NCI-H460 (cell line): ENCODE data around the gene SETD3. TPM values are rescaled to one million over a fixed set of nuclear protein-coding genes. Genes with fewer than 3 reads are reported as not detected.

ENCODE experiments used
- DNase-seq: peaks from one replicate; pipeline ENCODE4 v3.0.0-alpha.2; 2016; ENCODE audit warnings: low read depth; ENCODE audit errors: extremely low read depth
- total RNA-seq: library from RNA; depleted of rRNA; stranded (reverse); fragments of >200 nt; shearing (Covaris generic); gene quantifications from 2 replicates; pipeline ENCODE4 v1.2.3, GENCODE V29; 2014

The SETD3 gene
- total RNA-seq, 1 experiment from 2014 or later, result 60.5 TPM

DNA sequence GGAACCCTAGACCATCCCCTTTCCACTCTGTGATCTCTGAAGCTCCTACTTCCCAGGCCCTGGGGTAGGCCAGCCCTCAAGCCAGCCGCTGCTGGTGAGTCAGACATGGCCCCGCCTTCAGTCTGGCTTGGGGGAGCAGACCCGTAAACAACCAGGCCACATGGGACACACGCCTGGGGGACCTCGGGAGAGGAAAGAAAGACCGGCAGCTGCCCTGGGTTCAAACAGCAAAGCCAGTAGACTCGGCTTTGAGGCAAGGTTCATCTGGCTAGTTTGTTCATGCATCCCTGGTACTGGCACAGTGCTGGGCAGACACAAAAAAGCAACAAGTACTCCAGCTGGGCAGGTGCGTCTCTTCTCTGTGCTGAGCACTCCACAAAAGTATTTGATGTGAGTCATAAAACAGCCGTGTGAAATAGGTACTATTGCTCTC is 101.9 kb downstream of the SETD3 start:
- no peak for DNase-seq

DNA sequence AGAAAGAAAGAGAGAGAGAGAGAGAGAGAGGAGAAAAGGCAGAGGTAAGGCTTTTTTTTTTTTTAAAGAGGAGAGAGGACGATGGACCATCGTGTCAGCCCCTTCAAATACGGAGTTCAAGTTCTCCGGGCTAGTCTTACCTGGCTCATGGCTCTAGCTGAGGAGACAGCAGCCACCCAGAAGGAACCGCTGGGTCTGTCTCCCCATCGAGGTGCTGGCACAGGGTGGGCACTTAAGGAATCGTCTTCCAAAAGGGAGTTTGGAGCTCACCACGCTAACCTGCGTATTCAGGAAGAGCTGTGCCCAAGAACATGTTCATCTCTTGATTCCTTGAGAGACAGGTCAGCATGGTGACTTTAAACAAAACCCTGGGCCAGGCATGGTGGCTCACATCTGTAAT is 102.7 kb downstream of the SETD3 start:
- DNase-seq, result no peak

DNA sequence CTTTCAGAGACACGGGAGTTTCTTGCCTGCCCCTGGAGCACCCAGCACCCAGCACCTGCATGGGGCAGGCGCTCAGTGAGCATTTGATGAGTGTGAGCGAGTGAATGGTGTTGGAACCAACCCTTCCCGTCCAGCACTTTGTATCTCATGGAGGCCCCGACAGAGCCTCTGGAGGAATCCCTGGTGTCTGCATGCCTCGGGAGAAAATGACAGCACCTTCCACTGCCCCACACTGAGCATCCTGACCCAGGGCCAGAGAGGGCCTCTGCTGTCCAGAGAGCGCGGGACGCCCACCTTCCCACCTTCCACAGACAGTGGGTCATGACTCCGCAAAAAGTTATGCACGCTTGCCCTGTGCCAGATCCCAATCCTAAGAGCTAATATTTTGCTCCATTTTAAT is 105.7 kb downstream of the SETD3 start:
- DNase-seq, result no peak

DNA sequence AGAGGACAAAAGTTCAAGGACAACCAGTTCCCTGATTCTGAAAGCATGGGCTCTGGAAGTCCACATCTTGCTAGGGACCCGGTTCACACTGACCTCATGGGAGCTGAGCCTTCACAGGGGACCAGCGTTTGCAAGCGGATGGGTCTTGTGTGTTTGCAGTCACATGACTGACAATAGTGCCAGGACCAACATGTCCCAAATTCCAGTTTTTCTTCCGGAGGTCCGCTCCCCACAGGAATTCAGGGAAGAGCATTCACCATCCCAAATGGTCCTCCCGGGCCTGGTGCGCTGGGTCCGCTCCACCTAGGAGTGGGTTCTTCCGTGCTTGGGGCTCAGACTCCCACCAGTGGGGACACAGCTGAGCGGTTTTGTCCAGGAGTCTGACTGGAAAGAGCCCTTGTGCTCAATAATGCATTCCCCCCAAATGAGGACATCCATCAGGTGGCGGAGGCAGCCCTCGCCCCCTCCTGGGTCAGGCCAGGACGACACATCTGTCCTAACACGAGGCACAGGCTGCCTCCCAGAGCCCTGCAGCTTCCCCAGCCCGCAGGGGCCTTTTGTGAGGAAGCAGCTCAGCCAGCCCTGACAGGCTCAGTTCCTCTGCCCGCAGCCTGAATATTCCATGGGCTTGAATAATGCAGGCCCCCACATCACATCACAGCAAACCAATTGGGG is 116.9 kb downstream of the SETD3 start:
- DNase-seq, result no peak

DNA sequence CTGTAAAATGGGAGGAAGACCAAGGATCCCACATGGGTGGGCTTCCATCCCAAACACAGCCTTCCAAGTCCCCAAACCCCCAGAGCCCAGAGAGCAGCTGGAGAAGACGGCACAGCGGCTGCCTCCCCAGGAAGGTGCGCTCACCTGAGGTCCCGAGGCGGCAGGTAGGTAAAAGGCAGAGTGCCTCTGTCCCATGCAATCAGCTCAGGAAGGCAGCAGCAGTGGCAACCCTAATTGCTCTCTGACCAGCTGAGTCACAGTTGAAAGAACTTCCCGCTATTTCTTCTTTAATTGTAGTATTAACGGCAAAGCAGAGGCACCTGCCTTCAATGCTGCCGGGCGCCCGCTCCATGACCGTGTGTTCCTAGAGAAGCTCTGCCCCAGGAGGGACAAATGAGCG is 117.6 kb downstream of the SETD3 start:
- no peak for DNase-seq

DNA sequence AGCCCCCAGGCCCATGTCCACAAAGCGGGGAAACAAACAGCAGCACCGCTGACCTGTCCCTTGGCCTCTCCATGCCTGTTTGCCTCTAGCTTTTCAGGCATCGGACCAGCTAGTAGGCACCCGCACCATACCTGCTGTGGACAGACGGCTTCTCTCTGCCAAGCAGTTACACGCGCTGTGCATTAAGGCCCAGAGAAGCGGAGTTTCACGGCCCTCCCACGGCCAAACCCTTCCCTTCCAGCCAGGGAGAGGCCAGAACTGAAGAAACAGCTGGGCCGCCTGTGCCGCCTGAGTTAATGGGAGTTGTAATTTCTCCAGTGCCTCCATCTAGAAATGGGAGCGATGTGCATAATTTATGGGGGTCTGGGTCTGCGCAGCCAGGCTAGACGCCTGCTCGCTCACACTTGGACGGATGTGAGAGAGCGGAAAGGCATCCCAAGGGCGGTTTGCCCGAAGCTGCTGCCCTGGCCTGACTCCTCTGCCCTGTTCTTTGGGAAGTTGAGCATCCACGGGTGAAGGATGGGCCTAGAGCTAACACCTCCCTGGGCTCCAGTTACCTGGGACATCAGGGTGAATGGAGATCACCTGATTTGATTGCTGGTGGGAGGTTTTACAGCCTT is 119.0 kb downstream of the SETD3 start:
- no peak for DNase-seq

DNA sequence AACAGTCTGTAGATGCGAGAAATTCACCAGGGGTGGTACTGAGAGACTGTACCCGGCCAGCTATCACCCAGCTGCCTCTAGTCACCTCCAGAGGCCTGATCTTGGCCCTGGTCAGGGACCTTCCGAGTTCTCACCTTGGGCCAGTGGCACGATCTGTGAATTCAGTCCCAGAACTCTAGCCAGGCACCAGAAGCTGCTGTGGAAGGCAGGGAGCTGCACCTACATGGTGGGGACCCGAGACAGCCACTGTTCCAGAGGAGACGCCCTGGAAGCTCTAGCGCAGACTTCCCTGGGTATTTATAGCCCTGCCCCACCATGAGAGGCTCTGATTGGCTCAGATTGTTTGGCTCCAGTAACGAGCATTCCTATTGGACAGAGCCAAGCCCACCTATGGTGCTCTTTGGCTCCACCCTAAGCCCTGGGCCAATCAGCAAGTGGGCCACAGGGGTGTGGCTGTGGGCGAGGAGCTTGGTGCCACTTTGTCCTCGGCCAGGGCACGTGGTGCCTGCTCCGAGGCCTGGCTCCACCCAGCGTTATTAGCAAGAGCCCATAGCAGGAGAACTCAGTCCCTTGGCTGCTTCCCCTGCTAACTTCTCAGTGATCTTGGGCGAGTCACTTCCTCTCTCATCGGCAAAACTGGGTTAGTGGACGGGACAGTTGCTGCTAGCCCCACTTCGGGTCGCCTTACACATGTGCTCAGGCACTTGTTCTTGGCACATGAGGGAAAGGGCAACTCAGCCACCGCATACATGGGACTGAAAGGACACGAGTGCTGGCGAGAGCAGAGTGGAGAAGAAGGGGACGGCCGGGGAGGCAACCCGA is 119.7 kb downstream of the SETD3 start:
- DNase-seq, result no peak

DNA sequence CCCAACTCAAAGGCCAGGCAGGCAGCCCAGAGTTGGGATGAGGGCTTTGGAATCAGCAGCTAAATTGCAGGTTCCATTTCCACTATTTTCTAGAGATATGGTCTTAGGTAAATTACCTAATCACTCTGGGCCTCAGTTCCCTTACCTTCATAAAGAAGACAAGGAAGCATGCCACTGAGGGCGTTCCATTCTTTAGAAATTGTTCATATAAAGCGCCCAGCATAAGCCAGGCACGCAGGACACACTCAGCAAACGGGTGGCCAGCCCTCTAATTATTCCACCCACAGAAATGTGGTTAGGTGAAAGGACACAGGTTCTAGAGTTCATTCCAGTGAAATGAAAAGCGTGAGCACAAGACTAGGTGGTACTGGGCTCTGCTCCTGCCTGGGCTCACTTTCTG is 120.8 kb downstream of the SETD3 start:
- no peak for DNase-seq

DNA sequence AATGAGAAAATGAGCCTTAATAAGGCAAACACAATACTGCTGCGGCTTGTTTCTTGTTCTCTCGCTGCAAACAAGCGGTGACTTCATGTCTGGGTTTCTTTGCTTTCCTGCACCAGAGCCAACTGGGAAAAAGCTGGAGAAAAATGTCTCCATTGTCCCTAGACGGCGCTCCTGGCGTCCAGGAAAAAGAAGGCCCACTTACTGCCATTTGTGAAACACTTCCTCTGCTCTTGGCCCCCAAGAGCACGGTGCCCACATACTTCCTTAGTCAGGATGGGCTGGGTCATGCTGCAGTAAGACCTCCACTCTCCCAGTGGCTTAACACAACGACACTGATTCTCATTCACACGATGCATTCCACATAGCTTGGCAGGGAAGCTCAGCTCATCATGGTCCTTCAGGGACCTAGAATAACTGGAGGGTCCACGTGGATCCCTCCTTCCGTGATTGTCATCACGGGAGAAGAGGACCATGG is 122.7 kb downstream of the SETD3 start:
- no peak for DNase-seq

DNA sequence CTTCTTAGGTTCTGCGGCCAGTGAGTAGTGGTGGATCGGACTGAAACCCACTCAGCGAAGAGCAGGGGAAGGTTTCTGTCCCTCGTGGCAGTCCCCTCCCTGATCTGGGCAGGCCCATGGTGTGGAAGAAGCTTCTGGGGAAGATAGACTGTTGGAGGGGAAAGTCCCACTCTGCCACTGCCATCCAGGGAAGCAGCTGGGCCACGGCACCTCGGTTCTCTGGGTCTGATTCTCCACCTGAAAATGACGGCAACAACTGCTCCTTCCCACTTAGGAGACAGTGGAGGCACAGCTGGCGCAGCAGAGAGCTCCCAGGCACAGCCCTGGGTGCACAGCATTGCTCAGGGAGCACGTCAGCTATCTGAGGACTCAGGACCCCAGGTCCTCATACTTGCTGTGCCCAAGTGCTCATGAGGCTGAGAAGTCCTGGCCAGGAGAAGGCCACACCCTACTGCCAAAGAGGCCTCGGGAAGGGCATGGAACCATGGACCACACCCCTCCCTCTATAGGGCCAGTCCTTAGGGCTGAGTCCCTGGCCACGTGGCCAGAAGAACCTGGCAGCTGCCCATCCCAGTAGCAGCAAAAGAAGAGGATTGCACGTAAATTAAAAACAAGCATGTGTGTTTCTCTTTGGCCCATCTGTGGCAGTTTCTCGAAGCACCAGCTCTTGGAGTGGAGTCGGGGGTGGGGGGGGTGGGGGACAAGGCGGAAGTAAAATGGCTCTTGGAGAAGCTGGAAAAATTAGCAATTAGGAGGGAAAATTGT is 123.3 kb downstream of the SETD3 start:
- DNase-seq, result no peak

DNA sequence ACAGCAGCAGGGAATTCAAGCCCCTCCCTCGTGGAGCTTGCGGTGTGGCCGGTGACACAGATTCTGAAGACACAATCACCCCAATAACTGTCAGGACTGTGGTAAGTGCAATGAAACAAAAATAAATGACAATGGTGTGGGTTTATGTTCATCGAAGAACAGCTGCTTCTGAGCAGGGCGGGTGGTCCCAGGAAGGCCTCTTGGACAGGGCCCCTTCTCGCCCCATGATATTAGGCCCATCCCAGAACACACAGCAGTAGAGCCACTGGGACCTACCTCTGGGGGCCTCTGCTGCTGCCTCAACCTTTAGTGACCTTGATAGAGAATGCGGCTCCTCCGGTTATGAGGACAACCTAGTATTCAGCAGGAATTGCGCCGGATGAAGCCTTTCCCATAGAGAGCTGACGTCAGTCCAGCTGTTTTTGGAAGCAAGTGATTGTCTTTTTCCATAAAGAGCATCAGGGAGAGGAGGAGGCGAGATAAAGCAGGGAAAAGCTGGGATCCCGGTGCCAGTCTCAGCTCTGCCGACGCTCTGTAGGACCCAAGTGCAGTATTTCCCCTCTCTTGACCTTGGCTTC is 124.5 kb downstream of the SETD3 start:
- DNase-seq, result no peak

DNA sequence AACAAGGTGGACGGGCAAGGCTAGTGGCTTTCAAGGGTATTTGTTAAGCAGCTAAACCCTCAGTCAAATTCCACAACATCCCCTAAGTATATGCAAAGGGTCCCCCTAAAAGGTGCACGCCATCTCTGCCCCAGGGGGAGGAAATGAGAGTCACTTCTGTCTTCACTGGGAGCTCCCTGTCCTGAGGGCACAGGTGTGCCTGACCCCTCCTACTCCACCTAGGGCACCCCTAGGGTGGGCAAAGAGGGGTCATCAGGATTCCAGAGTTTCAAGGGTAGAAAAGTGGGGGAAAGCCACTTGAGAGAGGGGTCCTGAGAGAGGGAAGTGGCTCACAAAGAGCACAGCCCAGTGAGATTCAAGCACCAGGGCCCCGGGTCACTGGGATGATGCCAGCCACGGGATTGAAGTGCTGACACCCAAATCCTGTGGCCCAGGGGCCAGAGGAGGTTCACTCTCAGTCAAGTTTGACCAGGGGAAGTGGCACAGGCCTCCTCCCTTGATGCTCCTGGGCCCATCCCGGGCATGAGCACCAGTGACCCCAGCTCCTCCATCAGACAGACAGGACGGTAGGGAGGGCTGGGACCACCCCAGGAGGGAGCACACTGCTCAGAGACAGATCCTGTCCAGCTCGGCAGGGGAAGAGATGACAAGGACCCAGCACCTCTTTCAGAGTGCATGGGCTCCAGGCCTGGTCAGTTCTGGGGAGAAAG is 126.3 kb downstream of the SETD3 start:
- DNase-seq, result no peak

DNA sequence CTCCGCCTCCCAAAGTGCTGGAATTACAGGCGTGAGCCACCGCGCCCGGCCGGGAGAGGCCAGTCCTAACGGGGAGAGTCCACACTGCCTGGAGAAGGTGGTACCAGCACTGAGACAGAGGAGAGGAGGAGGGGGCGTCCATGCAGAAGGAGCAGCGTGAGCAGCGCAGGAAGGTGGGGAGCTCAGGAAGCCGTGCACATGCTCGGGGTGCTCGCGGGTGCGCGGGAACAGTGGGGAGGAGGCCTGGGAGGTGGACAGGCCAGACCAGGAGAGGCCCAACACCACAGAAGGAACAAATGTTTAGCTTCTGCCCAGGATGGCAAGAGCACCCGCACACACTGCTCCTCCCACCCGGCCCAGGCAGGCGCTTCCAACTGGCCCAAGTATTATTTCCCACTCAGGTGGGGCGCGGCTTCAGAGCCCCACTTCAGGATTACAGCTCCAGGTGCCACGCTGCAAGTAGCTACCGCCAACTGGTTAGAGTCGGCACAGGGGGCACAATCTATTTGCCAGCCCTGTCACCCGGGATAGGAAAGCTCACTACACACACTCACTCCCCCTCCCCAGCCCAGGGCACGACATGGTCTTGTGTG is 127.9 kb downstream of the SETD3 start:
- DNase-seq, result no peak

DNA sequence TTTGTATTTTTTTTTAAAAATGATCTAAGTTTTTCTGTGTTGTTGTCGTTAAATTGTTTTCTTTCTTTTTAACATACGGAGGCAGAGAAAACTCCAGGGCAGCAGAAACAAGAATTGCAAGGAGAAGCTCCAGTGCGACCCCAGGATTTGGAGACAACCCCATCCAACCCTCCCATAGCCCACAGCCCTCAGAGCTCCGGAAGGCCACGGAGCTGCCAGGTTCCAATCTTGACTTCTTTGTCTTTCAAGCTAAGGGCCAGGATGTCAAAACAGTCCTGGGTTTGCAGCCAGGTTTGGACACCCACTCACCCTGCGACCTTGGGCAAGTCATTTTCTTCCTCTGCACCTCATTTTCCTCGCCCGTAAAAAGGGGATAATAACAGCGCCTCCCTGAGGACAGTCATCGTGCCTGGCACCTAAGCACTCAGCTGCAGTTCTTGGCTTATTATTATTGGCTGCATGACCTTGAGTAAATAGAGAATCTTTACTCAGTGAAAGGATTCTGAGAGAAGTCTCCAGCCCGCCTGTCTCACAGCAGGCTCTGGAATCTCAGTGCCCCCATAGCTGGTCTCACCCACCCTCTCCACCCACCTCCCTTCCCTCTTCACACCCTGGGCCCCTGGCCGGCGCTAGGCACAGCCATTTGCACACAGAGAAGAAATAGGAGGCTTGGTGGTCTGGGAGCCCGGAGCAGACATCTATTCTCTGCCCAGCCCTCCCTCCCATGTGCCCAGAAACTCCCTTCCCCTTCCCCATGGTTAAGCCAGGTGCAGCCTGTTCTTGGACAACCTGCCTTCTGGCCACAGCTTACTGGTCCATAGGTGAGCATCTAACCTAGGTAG is 129.3 kb downstream of the SETD3 start:
- no peak for DNase-seq

DNA sequence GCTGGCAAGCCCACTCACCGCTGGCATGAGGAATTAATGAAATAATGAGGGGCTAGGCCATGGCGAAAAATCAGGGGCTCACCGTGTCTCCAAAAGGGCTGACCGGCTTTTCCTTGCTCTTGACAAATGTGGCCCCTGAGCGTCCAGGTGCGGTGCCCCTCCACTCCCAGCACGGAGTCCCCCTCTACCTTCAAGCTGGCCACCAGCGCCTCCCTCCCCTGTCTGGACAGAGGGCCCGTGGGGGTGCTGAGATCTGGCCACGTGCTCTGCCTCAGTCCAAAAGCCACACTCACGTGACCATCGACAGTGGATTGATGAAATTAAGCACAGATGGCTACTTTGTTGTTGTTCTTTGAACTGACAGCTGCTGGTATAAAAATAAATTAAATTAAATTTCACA is 129.9 kb downstream of the SETD3 start:
- no peak for DNase-seq

DNA sequence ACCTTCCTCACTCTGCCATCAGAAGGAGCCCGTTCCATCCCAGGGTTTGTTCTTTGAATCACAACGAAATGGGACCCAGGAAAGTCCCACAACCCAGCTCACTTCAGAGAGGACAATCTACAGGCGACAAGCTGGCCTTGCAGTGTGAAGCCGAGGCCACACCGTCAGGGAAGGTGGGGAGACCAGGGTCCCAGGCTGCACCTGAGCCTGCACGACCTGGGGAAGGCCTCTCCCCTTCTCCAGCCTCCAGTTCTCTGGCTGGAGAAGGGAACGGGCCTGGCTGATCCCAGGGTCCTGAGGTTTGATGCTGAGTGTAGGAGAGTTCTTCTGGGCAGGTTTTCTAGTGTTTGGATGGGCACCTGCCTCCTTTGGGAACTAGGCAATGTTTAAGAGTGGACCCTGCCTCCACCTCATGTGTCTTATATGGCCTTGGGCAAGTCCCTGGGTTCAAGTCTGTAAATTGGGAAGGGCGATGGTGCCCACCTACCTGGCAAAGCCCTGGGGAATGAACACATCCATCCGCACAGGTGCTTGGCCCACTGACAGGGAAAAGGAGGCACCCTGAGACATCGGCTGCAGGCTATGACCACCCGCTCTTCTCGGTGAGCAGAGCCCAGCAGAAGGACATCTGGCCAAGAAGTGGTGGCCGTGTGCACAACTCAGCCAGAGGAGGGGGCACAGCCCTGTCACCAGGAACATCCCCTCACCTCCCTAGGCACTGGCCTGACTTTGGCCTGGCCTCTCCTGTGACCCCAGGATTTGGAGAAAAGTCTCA is 130.8 kb downstream of the SETD3 start:
- no peak for DNase-seq

DNA sequence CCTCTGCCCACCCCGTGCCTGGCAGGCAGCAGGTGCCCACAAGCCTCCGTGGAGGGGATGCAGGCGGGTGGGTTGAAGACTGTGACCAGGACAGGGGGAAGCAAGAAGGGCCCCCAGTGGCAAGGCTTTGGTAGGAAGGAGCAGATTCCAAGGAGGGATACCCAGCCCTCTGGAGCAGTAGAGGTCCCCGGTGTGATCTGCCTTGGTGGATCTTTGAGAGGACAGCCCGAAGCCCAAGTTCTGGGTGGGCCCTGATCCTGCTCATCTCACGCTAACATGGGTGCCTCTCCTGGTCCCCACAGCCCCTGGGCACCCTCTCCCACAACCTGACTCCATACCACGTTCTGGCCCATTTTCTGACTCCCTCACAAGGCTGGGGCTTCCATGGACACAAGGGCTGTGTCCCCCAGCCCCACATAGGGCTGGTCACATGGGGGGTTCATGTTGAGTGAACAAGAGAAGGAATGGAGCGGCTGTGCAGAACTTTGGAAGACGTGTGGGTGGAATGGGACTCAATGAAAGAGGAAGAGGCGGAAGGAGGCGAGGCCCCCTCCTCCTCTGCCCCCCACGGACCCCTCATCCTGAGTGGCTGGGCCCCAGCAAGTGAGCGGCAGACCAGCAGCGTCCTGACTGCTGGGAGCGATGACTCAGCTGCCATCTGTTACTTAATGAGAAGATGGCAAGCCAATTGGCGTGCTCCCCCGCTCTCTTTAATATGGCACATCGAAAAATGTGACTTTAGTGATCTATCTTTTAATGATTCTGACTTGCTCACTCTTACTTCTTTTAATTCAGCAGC is 131.6 kb downstream of the SETD3 start:
- DNase-seq, result no peak
